ENCODE measurements around the gene HNRNPR. TPM values are rescaled to one million over a fixed set of nuclear protein-coding genes. Genes with fewer than 3 reads are reported as not detected.

Gene HNRNPR
- 85.8 TPM for polyA plus RNA-seq (2013, experiment 1 of 2)
- 90.1 TPM for polyA plus RNA-seq (2013, experiment 2 of 2)

DNA sequence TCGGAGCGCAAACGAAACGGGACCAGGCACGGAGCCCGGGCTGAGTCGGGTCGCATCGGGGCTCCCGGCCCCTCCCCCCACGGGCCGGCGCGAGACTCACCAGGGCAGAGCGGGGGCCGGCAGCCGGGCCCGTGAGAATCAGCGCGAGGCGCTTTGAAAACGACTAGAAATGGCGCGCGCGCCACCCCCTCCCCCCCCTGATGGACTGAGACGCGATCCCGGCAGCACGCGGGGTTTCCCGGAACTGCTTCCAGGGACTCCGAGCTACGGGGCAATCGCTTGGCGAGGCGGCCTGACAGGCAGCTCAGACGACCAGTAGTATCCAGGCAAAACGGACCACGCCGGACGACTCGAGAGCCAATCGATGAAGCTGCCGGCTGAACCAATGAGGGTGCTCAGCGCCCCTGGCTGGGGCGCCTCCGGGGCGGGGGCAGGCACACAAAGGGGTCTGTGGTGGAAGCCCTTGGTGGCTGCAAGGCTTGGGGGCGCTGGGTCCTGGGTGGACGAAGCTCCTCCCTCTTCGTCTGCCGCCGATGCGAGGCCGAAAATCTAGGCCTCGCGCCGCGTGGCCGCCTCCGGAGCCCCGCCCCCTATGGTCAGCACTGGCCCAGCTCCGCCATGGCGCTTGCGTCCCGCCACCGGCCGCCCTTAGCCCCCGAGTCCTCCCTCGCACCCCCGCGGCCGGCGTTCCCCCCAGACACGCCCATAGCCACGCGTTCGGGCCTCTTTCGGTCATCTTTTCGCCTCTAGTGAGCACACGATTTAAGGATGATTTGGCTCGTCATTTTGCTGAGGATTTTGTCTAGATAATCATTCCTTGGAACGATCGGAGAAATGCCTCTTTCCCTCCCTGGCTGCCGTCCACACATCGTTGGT, at the start of gene HNRNPR:
Gene HNRNPR (minus strand): TSS at position 174 of the 876 bp plus-strand sequence. CDS start 3,276 bp downstream, outside the sequence.
- peak within 1 kb of the TSS; percentile 88 to 92 for H3K18ac ChIP-seq (ENCODE audit: low read depth in 1 of 2, low read length in 2 of 2)
- H3K79me1 ChIP-seq (replicated peaks; ENCODE audit: low read length, poor library complexity, severe bottlenecking), result peaks cover 4% of the 10 kb centered on the region
- peak within 1 kb of the TSS; percentile 81 to 94 for H3K4ac ChIP-seq (ENCODE audit: low read depth in 1 of 2, low read length in 2 of 2)
- H3K4me3 ChIP-seq (ENCODE audit: insufficient read depth in 1 of 2, low read depth in 1 of 2, low read length in 2 of 2), result peak within 1 kb of the TSS; percentile 93 to 94
- H3K27me3 ChIP-seq (ENCODE audit: control insufficient read depth in 1 of 2, insufficient read depth in 1 of 2, low read length in 2 of 2), result no peaks in the 10 kb centered on the region
- peak within 1 kb of the TSS; percentile 99 for H2BK5ac ChIP-seq (ENCODE audit: low read depth, low read length, poor library complexity, severe bottlenecking)
- H4K8ac ChIP-seq (ENCODE audit: low read length), result peak within 1 kb of the TSS; percentile 91
- no peaks in the 10 kb centered on the region for H3K36me3 ChIP-seq (ENCODE audit: control insufficient read depth in 1 of 2, insufficient read depth in 2 of 2, low read depth in 1 of 2, low read length in 2 of 2)
- H4K91ac ChIP-seq (ENCODE audit: low read length), result peak within 1 kb of the TSS; percentile 98
- peak within 1 kb of the TSS in 1 of 2 experiments; percentile 94 for H3K23ac ChIP-seq (ENCODE audit: low read length in 2 of 2)
- DNase-seq, result peak; percentile 100
- peak within 1 kb of the TSS; percentile 42 for H2AFZ ChIP-seq (ENCODE audit: low read depth, low read length)
- H2BK120ac ChIP-seq (ENCODE audit: low read depth, low read length), result peak within 1 kb of the TSS; percentile 99
- H3K9me3 ChIP-seq (ENCODE audit: control insufficient read depth, low read length), result no peaks in the 10 kb centered on the region
- H2BK15ac ChIP-seq (ENCODE audit: low read depth, poor library complexity, severe bottlenecking), result peak within 1 kb of the TSS; percentile 96
- peak within 1 kb of the TSS; percentile 89 to 99 for H3K14ac ChIP-seq (ENCODE audit: low read length in 2 of 2)
- WGBS, result under 1% methylated on average over 76 of the region's 87 CpGs
- peak within 1 kb of the TSS; percentile 94 for H3K9ac ChIP-seq (ENCODE audit: low read length)
- H3K4me2 ChIP-seq (ENCODE audit: low read length, poor library complexity, severe bottlenecking), result peak within 1 kb of the TSS; percentile 39
- H2AK5ac ChIP-seq (ENCODE audit: low read length, severe bottlenecking), result peak within 1 kb of the TSS; percentile 96
- H3K27ac ChIP-seq (ENCODE audit: low read length, poor library complexity, severe bottlenecking), result peak within 1 kb of the TSS; percentile 97
- no peaks in the 10 kb centered on the region for H3K4me1 ChIP-seq (ENCODE audit: control insufficient read depth, insufficient read depth, low read depth, low read length)
- H2BK12ac ChIP-seq (ENCODE audit: low read length in 2 of 2), result peak within 1 kb of the TSS in 1 of 2 experiments; percentile 29

DNA sequence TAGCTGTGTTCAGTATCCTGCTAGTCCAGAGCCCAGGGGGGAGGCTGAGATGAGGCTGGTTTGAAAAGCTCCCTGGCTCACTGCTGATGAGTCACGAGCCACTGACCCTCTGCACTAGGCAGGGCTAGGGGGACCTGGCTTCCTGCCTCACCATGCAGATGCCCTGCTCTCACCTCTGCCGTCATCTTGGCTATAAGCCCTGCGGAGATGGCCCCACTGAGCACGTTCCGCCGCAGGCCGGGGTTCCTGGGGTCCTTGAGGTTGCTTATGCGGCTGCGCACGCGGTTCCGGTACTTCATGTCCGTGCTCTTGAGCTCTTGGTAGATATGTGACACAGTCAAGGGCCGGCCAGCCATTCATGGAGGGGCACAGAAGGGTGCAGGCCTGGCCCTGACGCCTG, 49.6 kb upstream of the HNRNPR start:
- H3K23ac ChIP-seq (ENCODE audit: low read length in 2 of 2), result no peak overlapping the region
- peaks cover 14% of the 10 kb centered on the region for H3K4me1 ChIP-seq (ENCODE audit: control insufficient read depth, insufficient read depth, low read depth, low read length)
- no peaks in the 10 kb centered on the region for H3K27me3 ChIP-seq (ENCODE audit: control insufficient read depth in 1 of 2, insufficient read depth in 1 of 2, low read length in 2 of 2)
- H2BK120ac ChIP-seq (ENCODE audit: low read depth, low read length), result peak overlapping the region; percentile 67
- WGBS, result 16% methylated on average over 15 of the region's 15 CpGs
- peak overlapping the region; percentile 69 to 100 for H2BK12ac ChIP-seq (ENCODE audit: low read length in 2 of 2)
- H3K79me1 ChIP-seq (replicated peaks; ENCODE audit: low read length, poor library complexity, severe bottlenecking), result no peaks in the 10 kb centered on the region
- H3K36me3 ChIP-seq (ENCODE audit: control insufficient read depth in 1 of 2, insufficient read depth in 2 of 2, low read depth in 1 of 2, low read length in 2 of 2), result peaks cover 0 to 30% of the 10 kb centered on the region in 2 experiments
- peak overlapping the region in 1 of 2 experiments; percentile 30 for H3K4me3 ChIP-seq (ENCODE audit: insufficient read depth in 1 of 2, low read depth in 1 of 2, low read length in 2 of 2)
- H3K9me3 ChIP-seq (ENCODE audit: control insufficient read depth, low read length), result no peaks in the 10 kb centered on the region
- no peak overlapping the region for H2AFZ ChIP-seq (ENCODE audit: low read depth, low read length)
- H3K4me2 ChIP-seq (ENCODE audit: low read length, poor library complexity, severe bottlenecking), result no peak overlapping the region
- H2BK5ac ChIP-seq (ENCODE audit: low read depth, low read length, poor library complexity, severe bottlenecking), result peak overlapping the region; percentile 59
- H2BK15ac ChIP-seq (ENCODE audit: low read depth, poor library complexity, severe bottlenecking), result peak overlapping the region; percentile 12
- peak overlapping the region; percentile 92 to 94 for H3K18ac ChIP-seq (ENCODE audit: low read depth in 1 of 2, low read length in 2 of 2)
- peak; percentile 95 for DNase-seq
- peak overlapping the region; percentile 89 for H3K27ac ChIP-seq (ENCODE audit: low read length, poor library complexity, severe bottlenecking)
- H3K9ac ChIP-seq (ENCODE audit: low read length), result peak overlapping the region; percentile 84
- peak overlapping the region; percentile 74 for H2AK5ac ChIP-seq (ENCODE audit: low read length, severe bottlenecking)
- H3K14ac ChIP-seq (ENCODE audit: low read length in 2 of 2), result no peak overlapping the region
- H4K91ac ChIP-seq (ENCODE audit: low read length), result peak overlapping the region; percentile 99
- peak overlapping the region; percentile 91 for H4K8ac ChIP-seq (ENCODE audit: low read length)
- peak overlapping the region; percentile 77 to 96 for H3K4ac ChIP-seq (ENCODE audit: low read depth in 1 of 2, low read length in 2 of 2)

DNA sequence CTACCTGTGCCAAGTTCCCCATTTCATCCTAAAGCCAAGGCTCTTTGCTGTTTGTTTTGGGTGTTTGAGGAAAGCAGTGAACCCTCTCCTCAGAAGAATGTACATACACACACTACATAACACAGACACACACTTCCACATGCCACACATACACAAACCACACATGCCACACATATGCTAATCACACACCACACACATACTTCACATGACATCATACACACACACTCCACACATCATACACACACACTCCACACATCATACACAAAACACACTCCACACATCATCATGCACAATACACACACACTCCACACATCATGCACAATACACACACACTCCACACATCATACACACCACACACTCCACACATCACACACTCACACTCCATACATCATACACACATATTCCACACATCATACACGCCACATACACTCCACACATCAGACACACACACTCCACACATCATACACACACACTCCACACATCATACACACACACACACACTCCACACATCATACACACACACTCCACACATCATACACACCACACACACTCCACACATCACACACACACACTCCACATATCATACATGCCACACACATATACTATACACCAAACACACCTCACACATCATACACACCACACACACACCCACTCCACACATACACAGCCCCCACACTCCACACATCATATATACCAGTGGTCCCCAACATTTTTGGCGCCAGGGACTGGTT, 48.2 kb upstream of the HNRNPR start:
- Histone ChIP-seq H3K4ac (ENCODE audit: low read depth in 1 of 2, low read length in 2 of 2) (peak overlapping the region in 1 of 2 experiments; percentile 5), H2BK12ac (ENCODE audit: low read length in 2 of 2) (peak overlapping the region; percentile 38 to 98), H3K9me3 (ENCODE audit: control insufficient read depth, low read length) (no peaks in the 10 kb centered on the region), H2BK15ac (ENCODE audit: low read depth, poor library complexity, severe bottlenecking) (no peak overlapping the region), H4K91ac (ENCODE audit: low read length) (peak overlapping the region; percentile 95), H3K23ac (ENCODE audit: low read length in 2 of 2) (no peak overlapping the region), H3K18ac (ENCODE audit: low read depth in 1 of 2, low read length in 2 of 2) (peak overlapping the region; percentile 3 to 90), H2BK5ac (ENCODE audit: low read depth, low read length, poor library complexity, severe bottlenecking) (no peak overlapping the region), H3K27me3 (ENCODE audit: control insufficient read depth in 1 of 2, insufficient read depth in 1 of 2, low read length in 2 of 2) (no peaks in the 10 kb centered on the region), H3K4me2 (ENCODE audit: low read length, poor library complexity, severe bottlenecking) (no peak overlapping the region), H2AK5ac (ENCODE audit: low read length, severe bottlenecking) (peak overlapping the region; percentile 13), H4K8ac (ENCODE audit: low read length) (peak overlapping the region; percentile 5), H3K79me1 (replicated peaks; ENCODE audit: low read length, poor library complexity, severe bottlenecking) (no peaks in the 10 kb centered on the region), H3K36me3 (ENCODE audit: control insufficient read depth in 1 of 2, insufficient read depth in 2 of 2, low read depth in 1 of 2, low read length in 2 of 2) (peaks cover 0 to 27% of the 10 kb centered on the region in 2 experiments), H3K9ac (ENCODE audit: low read length) (no peak overlapping the region), H2AFZ (ENCODE audit: low read depth, low read length) (no peak overlapping the region), H3K4me1 (ENCODE audit: control insufficient read depth, insufficient read depth, low read depth, low read length) (peaks cover 14% of the 10 kb centered on the region), H2BK120ac (ENCODE audit: low read depth, low read length) (no peak overlapping the region), H3K14ac (ENCODE audit: low read length in 2 of 2) (peak overlapping the region in 1 of 2 experiments; percentile 55), H3K27ac (ENCODE audit: low read length, poor library complexity, severe bottlenecking) (no peak overlapping the region), H3K4me3 (ENCODE audit: insufficient read depth in 1 of 2, low read depth in 1 of 2, low read length in 2 of 2) (no peak overlapping the region)
- DNase-seq, result peak; percentile 24
- WGBS, result 76% methylated on average over 1 of the region's 2 CpGs

Measured in mesenchymal stem cell (in vitro differentiated cells and primary cell).